KMS-11 (cell line): ENCODE measurements around the gene RNF11.

Experiments used
- H2AFZ ChIP-seq: fragments of 200-600 bp; sonication (generic); 2 replicates; pipeline ENCODE4 v1.6.1; 2016; ENCODE audit warnings: antibody characterized with exemption, mixed run types, low read depth
- H3K27ac ChIP-seq: fragments of 200-600 bp; sonication (generic); 2 replicates; pipeline ENCODE4 v1.6.1; 2016; ENCODE audit warnings: mild to moderate bottlenecking, mixed run types
- H3K27me3 ChIP-seq: fragments of 200-600 bp; sonication (generic); 2 replicates; pipeline ENCODE4 v1.6.1; 2017; ENCODE audit warnings: mild to moderate bottlenecking, low read depth, mixed run types, moderate library complexity; ENCODE audit not compliant: insufficient read depth
- H3K36me3 ChIP-seq: fragments of 200-600 bp; sonication (generic); 2 replicates; pipeline ENCODE4 v1.6.1; 2017; ENCODE audit warnings: mild to moderate bottlenecking, mixed run types; ENCODE audit not compliant: insufficient read depth
- H3K4me1 ChIP-seq: fragments of 200-600 bp; sonication (generic); 2 replicates; pipeline ENCODE4 v1.6.1; 2016; ENCODE audit warnings: mild to moderate bottlenecking, low read depth, mixed run types; ENCODE audit not compliant: poor library complexity, severe bottlenecking
- H3K4me2 ChIP-seq: fragments of 200-600 bp; sonication (generic); 2 replicates; pipeline ENCODE4 v1.7.0; 2016; ENCODE audit warnings: mild to moderate bottlenecking, mixed run types
- H3K4me3 ChIP-seq: fragments of 200-600 bp; sonication (generic); IDR thresholded peaks from 2 replicates; pipeline ENCODE4 v1.6.1; 2017; ENCODE audit warnings: low read depth, low read length, mixed read lengths; ENCODE audit not compliant: insufficient read depth
- H3K79me2 ChIP-seq: fragments of 200-600 bp; sonication (generic); 2 replicates; pipeline ENCODE4 v1.6.1; 2016; ENCODE audit warnings: low read depth, mixed run types; ENCODE audit not compliant: insufficient read depth
- H3K9ac ChIP-seq: fragments of 200-600 bp; sonication (generic); 2 replicates; pipeline ENCODE4 v1.6.1; 2016; ENCODE audit warnings: mild to moderate bottlenecking, mixed run types
- H4K20me1 ChIP-seq: fragments of 200-600 bp; sonication (generic); 2 replicates; pipeline ENCODE4 v1.6.1; 2016; ENCODE audit warnings: mild to moderate bottlenecking, mixed run types; ENCODE audit not compliant: insufficient read depth
- CTCF ChIP-seq: fragments of 200-600 bp; sonication (generic); conservative IDR thresholded peaks from 2 replicates; pipeline ENCODE4 v1.6.1; 2017; ENCODE audit warnings: low read depth, mild to moderate bottlenecking, antibody characterized with exemption, low read length, moderate library complexity, mixed read lengths

Gene RNF11

GRCh38 chr1:51302270-51302669 lies 66.2 kb downstream of the RNF11 start:
- H4K20me1 ChIP-seq: no peaks in the 10 kb centered on the region
- H3K79me2 ChIP-seq: no peaks in the 10 kb centered on the region
- H3K4me2 ChIP-seq: no peak overlapping the region
- no peaks in the 10 kb centered on the region for H3K4me1 ChIP-seq
- no peak overlapping the region for H2AFZ ChIP-seq
- no peak overlapping the region for H3K4me3 ChIP-seq
- H3K27ac ChIP-seq: no peak overlapping the region
- TF ChIP-seq CTCF: no peak
- H3K9ac ChIP-seq: no peak overlapping the region
- no peaks in the 10 kb centered on the region for H3K27me3 ChIP-seq
- no peaks in the 10 kb centered on the region for H3K36me3 ChIP-seq

GRCh38 chr1:51302746-51303145 lies 66.7 kb downstream of the RNF11 start:
- Histone ChIP-seq H3K4me2 (no peak overlapping the region), H3K36me3 (no peaks in the 10 kb centered on the region), H3K4me1 (no peaks in the 10 kb centered on the region), H4K20me1 (no peaks in the 10 kb centered on the region), H3K9ac (no peak overlapping the region), H3K4me3 (no peak overlapping the region), H2AFZ (no peak overlapping the region), H3K27me3 (no peaks in the 10 kb centered on the region), H3K79me2 (no peaks in the 10 kb centered on the region), H3K27ac (no peak overlapping the region)
- no peak for TF ChIP-seq CTCF

GRCh38 chr1:51303315-51303714 lies 67.2 kb downstream of the RNF11 start:
- H3K79me2 ChIP-seq: no peaks in the 10 kb centered on the region
- no peaks in the 10 kb centered on the region for H4K20me1 ChIP-seq
- no peaks in the 10 kb centered on the region for H3K27me3 ChIP-seq
- no peak overlapping the region for H3K27ac ChIP-seq
- H3K4me1 ChIP-seq: no peaks in the 10 kb centered on the region
- TF ChIP-seq CTCF: no peak
- H3K4me2 ChIP-seq: no peak overlapping the region
- no peaks in the 10 kb centered on the region for H3K36me3 ChIP-seq
- H3K9ac ChIP-seq: no peak overlapping the region
- H2AFZ ChIP-seq: no peak overlapping the region
- H3K4me3 ChIP-seq: no peak overlapping the region

- Histone ChIP-seq H3K36me3 (no peaks in the 10 kb centered on the region), H3K27ac (no peak overlapping the region), H3K4me1 (no peaks in the 10 kb centered on the region), H2AFZ (no peak overlapping the region), H4K20me1 (no peaks in the 10 kb centered on the region), H3K4me2 (no peak overlapping the region), H3K9ac (no peak overlapping the region), H3K27me3 (no peaks in the 10 kb centered on the region), H3K4me3 (no peak overlapping the region), H3K79me2 (no peaks in the 10 kb centered on the region)
- no peak for TF ChIP-seq CTCF
Measured at GRCh38 chr1:51303751-51304251, 67.7 kb downstream of the RNF11 start.
